ENCODE results near the gene STX8.

GRCh38 chr17:9622961-9623360 lies 47.3 kb upstream of the STX8 start:
- TF ChIP-seq REST (tag by site-specific recombination; IDR thresholded peaks at IDR 0.05) (no peak), CTCF (tag by site-specific recombination; IDR thresholded peaks at IDR 0.05) (no peak), SP2 (tag by site-specific recombination; IDR thresholded peaks at IDR 0.05) (no peak), ZNF362 (tag by site-specific recombination; IDR thresholded peaks at IDR 0.05) (no peak), ZNF112 (tag by site-specific recombination; IDR thresholded peaks at IDR 0.05) (no peak), AEBP2 (tag by site-specific recombination; IDR thresholded peaks at IDR 0.05; ENCODE audit: borderline replicate concordance) (no peak), ZNF837 (tag by site-specific recombination; IDR thresholded peaks at IDR 0.05) (no peak), ZNF24 (tag by site-specific recombination; IDR thresholded peaks at IDR 0.05) (no peak), ZFP41 (tag by site-specific recombination; IDR thresholded peaks at IDR 0.05; ENCODE audit: borderline replicate concordance) (no peak)

All from HEK293 (cell line).